Stimulated activated CD4-positive, alpha-beta T cell treated with anti-CD3 and anti-CD28 coated beads, Interleukin-2, amount 100 ng/mL, for 48 hours (primary cell): ENCODE results near the gene PLEKHA6.

Experiments used
- DNase-seq, 2 donors: peaks; one replicate each; pipeline ENCODE4 v3.0.0-alpha.2; 2020

Gene PLEKHA6

DNA sequence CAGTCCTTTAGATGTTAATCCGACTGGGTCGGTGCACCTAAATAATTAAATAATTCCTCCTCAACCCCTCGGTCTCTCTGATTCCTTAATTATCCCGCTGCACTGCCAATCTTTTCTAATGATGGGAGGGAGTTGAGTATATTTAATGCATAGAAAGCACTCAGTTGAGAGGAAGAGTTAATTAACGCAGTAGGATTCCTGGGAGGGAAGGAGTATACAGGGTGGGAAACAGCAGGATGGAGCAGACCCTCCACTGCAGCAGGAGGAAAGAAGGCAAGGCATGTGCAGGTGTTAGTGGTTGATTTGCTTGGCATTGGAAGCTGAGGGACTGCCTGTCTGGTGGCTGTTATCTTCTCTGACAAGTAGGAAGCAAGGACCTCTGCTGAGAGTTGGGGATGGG lies 183.7 kb downstream of the PLEKHA6 start:
- no peak for DNase-seq

DNA sequence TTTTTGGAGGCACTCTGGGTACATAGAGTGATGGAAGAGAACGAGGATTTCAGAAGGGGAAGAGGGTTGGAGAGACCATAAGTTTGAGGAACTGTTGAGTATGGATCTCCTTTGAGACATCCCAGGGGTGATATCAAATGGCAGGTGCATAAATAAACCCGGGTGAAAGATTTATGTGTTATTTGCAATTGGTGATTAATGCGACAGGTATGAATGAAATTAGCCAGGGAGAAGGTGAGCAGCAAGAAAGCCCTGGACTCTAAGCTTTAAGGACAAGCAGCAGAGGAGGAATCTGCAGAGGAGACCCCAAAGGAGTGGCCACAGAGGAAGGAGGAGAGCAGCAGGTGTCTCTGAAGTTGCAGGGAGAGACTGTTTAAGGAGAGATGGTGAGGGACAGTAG lies 184.8 kb downstream of the PLEKHA6 start:
- no peak for DNase-seq

DNA sequence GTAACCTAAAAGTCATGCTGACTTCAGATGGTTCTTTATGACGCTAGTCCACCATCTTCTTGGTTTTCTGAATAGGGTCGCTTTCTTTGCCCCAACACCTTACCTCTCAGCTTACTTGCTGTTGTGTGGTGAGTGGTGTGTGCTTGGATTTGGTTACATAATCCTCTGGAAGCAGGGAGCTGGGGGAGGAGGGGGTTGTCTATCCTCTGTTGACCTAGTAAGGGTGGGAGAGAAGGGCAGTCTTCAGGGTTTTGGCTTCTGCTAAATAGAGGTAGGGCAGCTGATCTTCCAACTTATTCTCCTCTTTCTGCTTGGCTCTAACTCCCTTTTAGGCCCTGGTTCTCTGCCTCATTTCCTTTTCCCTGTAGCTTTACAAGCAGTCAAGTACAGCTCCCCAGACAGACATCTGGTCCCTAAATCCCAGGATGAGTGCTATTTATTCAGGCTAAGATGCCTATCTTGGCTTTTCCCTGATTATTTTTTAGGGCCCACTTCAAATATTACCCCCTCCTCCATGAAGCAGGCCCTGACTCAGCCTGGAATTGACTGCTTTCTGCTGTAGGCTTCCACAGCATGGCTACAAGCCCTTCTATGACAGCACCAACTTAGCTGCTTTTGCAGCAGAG lies 187.2 kb downstream of the PLEKHA6 start:
- no peak for DNase-seq

DNA sequence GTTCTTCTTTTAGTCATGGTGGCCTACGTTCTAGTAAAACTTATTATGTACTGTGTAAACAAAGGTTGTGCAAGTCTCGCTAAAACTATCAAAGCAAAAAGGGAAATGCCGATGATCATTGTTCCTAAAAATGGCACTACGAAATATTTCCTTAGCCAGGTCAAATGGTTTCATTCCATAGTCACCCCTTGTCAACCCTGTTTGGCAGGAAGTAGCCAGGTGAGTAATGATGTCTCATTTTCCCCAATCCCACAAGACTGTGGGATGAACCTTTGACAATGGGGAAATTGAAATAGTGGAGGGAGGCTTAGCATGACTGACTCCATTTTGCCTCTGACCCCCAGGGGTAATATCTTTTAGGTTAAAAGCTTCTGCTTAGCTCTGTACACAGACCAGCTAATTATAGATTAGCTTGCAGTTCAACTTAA lies 188.0 kb downstream of the PLEKHA6 start:
- DNase-seq: no peak

DNA sequence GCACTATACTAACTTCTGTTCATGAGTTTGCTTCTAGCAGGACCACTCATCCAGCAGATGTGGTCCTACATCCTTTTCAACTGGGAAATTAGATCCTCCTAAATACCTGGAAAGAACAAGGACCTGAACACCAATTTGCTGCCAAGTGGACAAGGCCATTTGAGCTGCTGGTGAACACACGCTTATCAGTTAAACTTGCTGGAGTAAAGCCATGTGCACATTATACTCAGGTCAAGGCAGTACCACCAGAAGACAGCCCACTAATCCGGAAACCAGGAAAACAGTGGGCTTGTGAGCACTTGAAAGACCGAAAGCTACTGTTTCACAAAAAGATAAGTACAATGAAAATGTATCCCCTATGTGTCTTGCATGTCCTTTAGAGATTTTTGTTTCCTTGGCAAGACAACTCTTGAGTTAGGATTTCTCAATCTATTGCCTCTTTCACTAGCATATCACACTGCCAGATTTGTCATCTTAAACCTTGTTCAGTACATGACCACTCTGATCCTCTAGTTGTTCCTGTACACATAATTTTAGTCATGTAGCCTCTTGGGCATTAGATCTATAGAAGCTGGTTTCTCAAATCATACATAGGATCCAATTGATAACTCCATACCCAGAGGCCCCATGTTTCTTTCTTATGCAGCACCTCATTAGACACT lies 189.1 kb downstream of the PLEKHA6 start:
- DNase-seq: no peak

DNA sequence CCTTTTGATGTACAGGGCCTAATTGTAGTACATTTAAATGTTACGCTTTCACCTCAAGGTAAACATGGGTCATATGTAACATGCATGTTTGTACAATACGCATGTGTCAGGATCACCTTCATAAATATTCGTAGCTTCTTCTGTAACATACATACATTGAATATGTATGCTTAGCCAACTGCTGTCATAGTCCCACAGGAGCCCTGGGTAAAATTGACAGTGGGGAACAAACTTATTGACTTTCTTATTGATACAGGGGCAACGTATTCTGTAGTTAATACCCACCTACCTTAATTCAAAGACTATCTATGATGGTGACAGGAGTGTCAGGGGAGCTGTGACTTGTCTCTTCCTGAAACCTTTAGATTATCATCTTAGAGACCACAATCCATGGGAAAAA lies 189.9 kb downstream of the PLEKHA6 start:
- no peak for DNase-seq
